ENCODE results near the gene PDAP1.

DNA sequence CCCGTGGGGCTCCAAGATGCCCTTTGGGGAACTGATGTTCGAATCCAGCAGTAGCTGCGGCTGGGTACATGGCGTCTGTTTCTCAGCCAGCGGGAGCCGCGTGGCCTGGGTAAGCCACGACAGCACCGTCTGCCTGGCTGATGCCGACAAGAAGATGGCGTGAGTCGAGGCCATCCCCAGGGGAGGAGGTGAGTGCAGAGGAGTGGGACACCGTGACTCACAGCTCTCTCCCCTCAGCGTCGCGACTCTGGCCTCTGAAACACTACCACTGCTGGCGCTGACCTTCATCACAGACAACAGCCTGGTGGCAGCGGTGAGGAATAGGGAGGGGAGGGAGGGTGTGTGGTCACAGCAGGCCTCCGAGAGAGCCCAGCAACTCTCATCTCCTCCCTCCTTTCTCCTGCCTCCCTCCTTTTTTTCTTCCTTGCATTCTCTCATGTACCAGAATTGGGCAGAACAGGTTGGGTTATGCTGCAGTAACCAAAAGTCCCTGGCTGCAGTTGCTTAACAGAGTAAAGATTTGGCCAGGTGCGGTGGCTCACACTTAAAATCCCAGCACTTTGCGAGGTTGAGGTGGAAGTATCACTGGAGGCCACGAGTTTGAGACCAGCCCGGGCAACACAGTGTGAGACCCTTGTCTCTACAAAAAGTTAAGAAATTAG, 17.3 kb downstream of the PDAP1 start:
- TF ChIP-seq, protein P1, sequence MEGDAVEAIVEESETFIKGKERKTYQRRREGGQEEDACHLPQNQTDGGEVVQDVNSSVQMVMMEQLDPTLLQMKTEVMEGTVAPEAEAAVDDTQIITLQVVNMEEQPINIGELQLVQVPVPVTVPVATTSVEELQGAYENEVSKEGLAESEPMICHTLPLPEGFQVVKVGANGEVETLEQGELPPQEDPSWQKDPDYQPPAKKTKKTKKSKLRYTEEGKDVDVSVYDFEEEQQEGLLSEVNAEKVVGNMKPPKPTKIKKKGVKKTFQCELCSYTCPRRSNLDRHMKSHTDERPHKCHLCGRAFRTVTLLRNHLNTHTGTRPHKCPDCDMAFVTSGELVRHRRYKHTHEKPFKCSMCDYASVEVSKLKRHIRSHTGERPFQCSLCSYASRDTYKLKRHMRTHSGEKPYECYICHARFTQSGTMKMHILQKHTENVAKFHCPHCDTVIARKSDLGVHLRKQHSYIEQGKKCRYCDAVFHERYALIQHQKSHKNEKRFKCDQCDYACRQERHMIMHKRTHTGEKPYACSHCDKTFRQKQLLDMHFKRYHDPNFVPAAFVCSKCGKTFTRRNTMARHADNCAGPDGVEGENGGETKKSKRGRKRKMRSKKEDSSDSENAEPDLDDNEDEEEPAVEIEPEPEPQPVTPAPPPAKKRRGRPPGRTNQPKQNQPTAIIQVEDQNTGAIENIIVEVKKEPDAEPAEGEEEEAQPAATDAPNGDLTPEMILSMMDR (IDR thresholded peaks at IDR 0.05 in 2 of 3, conservative IDR thresholded peaks at IDR 0.05 in 1 of 3; ENCODE audit: borderline replicate concordance in 1 of 3, insufficient read depth in 1 of 3, low read depth in 2 of 3, low read length in 2 of 3): no peak
- TF ChIP-seq, protein P2, sequence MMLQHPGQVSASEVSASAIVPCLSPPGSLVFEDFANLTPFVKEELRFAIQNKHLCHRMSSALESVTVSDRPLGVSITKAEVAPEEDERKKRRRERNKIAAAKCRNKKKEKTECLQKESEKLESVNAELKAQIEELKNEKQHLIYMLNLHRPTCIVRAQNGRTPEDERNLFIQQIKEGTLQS (IDR thresholded peaks at IDR 0.05): no peak
- no peak for TF ChIP-seq EGR1 (IDR thresholded peaks at IDR 0.05; ENCODE audit: low read depth)
- TF ChIP-seq EZH2 (IDR thresholded peaks at IDR 0.05): no peak
